GM12878 (cell line): ENCODE data around the gene ADAMTSL4. TPM values are rescaled to one million over a fixed set of nuclear protein-coding genes. Genes with fewer than 3 reads are reported as not detected.

ENCODE experiments used
- ATF3 ChIP-seq: IDR thresholded peaks from 2 replicates; pipeline ENCODE4 v1.6.1; 2011; ENCODE audit warnings: low read depth, mild to moderate bottlenecking, low read length, moderate library complexity, borderline replicate concordance; ENCODE audit errors: extremely low read depth
- CEBPZ ChIP-seq: fragments of 150-350 bp; IDR thresholded peaks from 2 replicates; pipeline ENCODE4 v1.6.1; 2016; ENCODE audit warnings: low read depth, low read length
- CUX1 ChIP-seq: IDR thresholded peaks from 2 replicates; pipeline ENCODE4 v1.6.1; 2012; ENCODE audit warnings: improper control_type of control experiment, low read depth, low read length; ENCODE audit not compliant: insufficient replicate concordance
- IRF4 ChIP-seq: IDR thresholded peaks from 2 replicates; pipeline ENCODE4 v1.6.1; 2011; ENCODE audit warnings: low read depth, low read length
- JUND ChIP-seq: IDR thresholded peaks from 2 replicates; pipeline ENCODE4 v1.6.1; 2012; ENCODE audit warnings: low read depth, mild to moderate bottlenecking, low read length, improper control_type of control experiment, moderate library complexity
- MLLT1 ChIP-seq: fragments of 450-650 bp; IDR thresholded peaks from 2 replicates; pipeline ENCODE4 v1.6.1; 2016; ENCODE audit warnings: mild to moderate bottlenecking
- MTA2 ChIP-seq: fragments of 450-650 bp; IDR thresholded peaks from 2 replicates; pipeline ENCODE4 v1.6.1; 2016; ENCODE audit warnings: low read depth, mild to moderate bottlenecking, moderate library complexity
- MYB ChIP-seq: fragments of 150-350 bp; IDR thresholded peaks from 2 replicates; pipeline ENCODE4 v1.6.1; 2014; ENCODE audit warnings: mild to moderate bottlenecking, low read depth, low read length, borderline replicate concordance
- NKRF ChIP-seq: fragments of 450-650 bp; conservative IDR thresholded peaks from 2 replicates; pipeline ENCODE4 v1.6.1; 2017; ENCODE audit warnings: mild to moderate bottlenecking, moderate library complexity
- NR2C1 ChIP-seq: fragments of 450-650 bp; IDR thresholded peaks from 2 replicates; pipeline ENCODE4 v1.6.1; 2017; ENCODE audit warnings: antibody characterized with exemption, mild to moderate bottlenecking, moderate library complexity
- PAX8 ChIP-seq: fragments of 450-650 bp; IDR thresholded peaks from 2 replicates; pipeline ENCODE4 v1.6.1; 2017; ENCODE audit warnings: mild to moderate bottlenecking, moderate library complexity
- POLR2A ChIP-seq: IDR thresholded peaks from 2 replicates; pipeline ENCODE4 v1.6.1; 2011; ENCODE audit warnings: low read depth, mild to moderate bottlenecking, low read length
- RAD21 ChIP-seq: IDR thresholded peaks from 2 replicates; pipeline ENCODE4 v1.6.1; 2011; ENCODE audit warnings: mild to moderate bottlenecking, low read depth, low read length, moderate library complexity; ENCODE audit not compliant: insufficient read depth
- RFX5 ChIP-seq: IDR thresholded peaks from 2 replicates; pipeline ENCODE4 v1.6.1; 2011; ENCODE audit warnings: low read depth, low read length, improper control_type of control experiment
- SPI1 ChIP-seq: IDR thresholded peaks from 2 replicates; pipeline ENCODE4 v1.6.1; 2011; ENCODE audit warnings: low read depth, mild to moderate bottlenecking, low read length, moderate library complexity, borderline replicate concordance; ENCODE audit not compliant: insufficient read depth
- TBL1XR1 ChIP-seq: IDR thresholded peaks from 2 replicates; pipeline ENCODE4 v1.6.1; 2012; ENCODE audit warnings: low read depth, low read length, improper control_type of control experiment
- YY1 ChIP-seq: IDR thresholded peaks from 2 replicates; pipeline ENCODE4 v1.6.1; 2011; ENCODE audit warnings: low read depth, mild to moderate bottlenecking, low read length
- ZNF622 ChIP-seq: fragments of 450-650 bp; IDR thresholded peaks from 2 replicates; pipeline ENCODE4 v1.6.1; 2017; ENCODE audit warnings: mild to moderate bottlenecking, inconsistent platforms
- polyA plus RNA-seq, 11 experiments: library from polyadenylated mRNA; depleted of rRNA in 4 of 11; unstranded in 6 of 11; stranded (reverse) in 5 of 11; fragments of >200 nt; fragmentation: Nextera tagmentation in 4 of 11; fragmentation: Illumina TruSeq in 1 of 11; extraction: Ambion mirVana in 4 of 11; extraction: Trizol in 1 of 11; gene quantifications; 1 replicate in 1 of 11; 2 replicates in 10 of 11; pipeline versions ENCODE4 v1.2.1 to v1.2.3, GENCODE V29; 2011 to 2016; ENCODE audit warnings: inconsistent platforms in 2 of 11, missing spikeins in 2 of 11, low read depth in 1 of 11
- total RNA-seq, 4 experiments: library from RNA; depleted of rRNA in 3 of 4; stranded (reverse); fragments of >200 nt in 3 of 4; fragmentation: Illumina TruSeq in 1 of 4; extraction: Trizol in 1 of 4; gene quantifications; 2 replicates each; pipeline versions ENCODE4 v1.2.1 to v1.2.3, GENCODE V29; 2013 to 2021

ADAMTSL4 gene
- total and polyA plus RNA-seq, 10 of the 15 experiments (the other 5 are each of a cell fraction or from before 2014, with no cell fraction given) = 0.04 to 0.15 (median 0.05) TPM; not detected in 5

GRCh38 chr1:150567341-150567716 lies 18.1 kb downstream of the ADAMTSL4 start (continued):
- TF ChIP-seq CUX1 (no peak), TBL1XR1 (peak; percentile 94), ZNF622 (no peak), YY1 (peak; percentile 77), JUND (peak; percentile 88; the same call in 1 of the 2 replicates), POLR2A (peak; percentile 64), MTA2 (peak; percentile 78), PAX8 (no peak), SPI1 (no peak; the same call in 1 of the 2 replicates), RAD21 (peak; percentile 27; the same call in 1 of the 2 replicates), MLLT1 (peak; percentile 72; the same call in 1 of the 2 replicates), MYB (no peak), IRF4 (peak; percentile 77), NKRF (0 out of 2 replicates have a peak, but pooled peaks have one; percentile 11), ATF3 (no peak), CEBPZ (no peak), RFX5 (no peak), NR2C1 (no peak)
